WI38 (cell line): Measurements from ENCODE around the gene CLMP.

Experiments used
- H3K4me3 ChIP-seq: 2 replicates; pipeline ENCODE4 v1.5.1; 2011; ENCODE audit warnings: low read depth, mild to moderate bottlenecking, control low read depth, low read length
- TF ChIP-seq, protein P1 (sequence below): IDR thresholded peaks from 2 replicates; pipeline ENCODE4 v1.5.1; 2012; ENCODE audit warnings: low read depth, mild to moderate bottlenecking, control low read depth, low read length

Gene CLMP

GRCh38 chr11:123035831-123036230 is 159.2 kb downstream of the CLMP start:
- TF ChIP-seq, protein P1, sequence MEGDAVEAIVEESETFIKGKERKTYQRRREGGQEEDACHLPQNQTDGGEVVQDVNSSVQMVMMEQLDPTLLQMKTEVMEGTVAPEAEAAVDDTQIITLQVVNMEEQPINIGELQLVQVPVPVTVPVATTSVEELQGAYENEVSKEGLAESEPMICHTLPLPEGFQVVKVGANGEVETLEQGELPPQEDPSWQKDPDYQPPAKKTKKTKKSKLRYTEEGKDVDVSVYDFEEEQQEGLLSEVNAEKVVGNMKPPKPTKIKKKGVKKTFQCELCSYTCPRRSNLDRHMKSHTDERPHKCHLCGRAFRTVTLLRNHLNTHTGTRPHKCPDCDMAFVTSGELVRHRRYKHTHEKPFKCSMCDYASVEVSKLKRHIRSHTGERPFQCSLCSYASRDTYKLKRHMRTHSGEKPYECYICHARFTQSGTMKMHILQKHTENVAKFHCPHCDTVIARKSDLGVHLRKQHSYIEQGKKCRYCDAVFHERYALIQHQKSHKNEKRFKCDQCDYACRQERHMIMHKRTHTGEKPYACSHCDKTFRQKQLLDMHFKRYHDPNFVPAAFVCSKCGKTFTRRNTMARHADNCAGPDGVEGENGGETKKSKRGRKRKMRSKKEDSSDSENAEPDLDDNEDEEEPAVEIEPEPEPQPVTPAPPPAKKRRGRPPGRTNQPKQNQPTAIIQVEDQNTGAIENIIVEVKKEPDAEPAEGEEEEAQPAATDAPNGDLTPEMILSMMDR = no peak

GRCh38 chr11:123034597-123034996 is 160.5 kb downstream of the CLMP start:
- no peak overlapping the region for H3K4me3 ChIP-seq
- TF ChIP-seq, protein P1 = no peak

More at GRCh38 chr11:123035831-123036230, 159.2 kb downstream of the CLMP start:
- H3K4me3 ChIP-seq = no peak overlapping the region

GRCh38 chr11:123033895-123034294 is 161.2 kb downstream of the CLMP start:
- no peak overlapping the region for H3K4me3 ChIP-seq
- TF ChIP-seq, protein P1 = no peak

DNA sequence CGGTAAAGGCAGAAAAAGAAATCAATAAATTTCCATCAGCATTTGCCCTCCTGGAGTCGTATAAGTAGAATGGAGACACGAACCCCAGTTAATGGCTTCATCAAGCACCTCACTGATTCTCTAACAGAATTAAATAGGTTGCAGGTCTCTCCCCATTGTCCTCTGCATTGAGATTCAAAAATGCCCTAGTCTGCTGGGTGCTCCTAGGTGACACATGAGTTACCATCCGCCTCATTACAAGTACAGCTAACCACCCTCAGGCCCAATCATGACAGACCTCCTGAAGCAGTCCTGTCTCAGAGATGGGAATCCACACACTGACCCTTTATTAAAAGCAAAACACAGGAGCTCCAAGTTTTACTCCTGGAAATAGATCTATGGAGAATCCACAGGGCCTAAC is 164.5 kb downstream of the CLMP start:
- TF ChIP-seq, protein P1 = no peak
- H3K4me3 ChIP-seq = no peak overlapping the region

- TF ChIP-seq, protein P1 = peak; percentile 65
- H3K4me3 ChIP-seq = no peak overlapping the region
These were observed 174.1 kb downstream of the CLMP start for GRCh38 chr11:123020968-123021367.
